ENCODE data around the gene NTHL1. TPM values are rescaled to one million over a fixed set of nuclear protein-coding genes. Genes with fewer than 3 reads are reported as not detected.

The NTHL1 gene
- total and polyA plus RNA-seq, 2 experiments from 2014 or later: 84.6 to 87.9 TPM

GRCh38 chr16:2008009-2008526 lies 39.6 kb downstream of the NTHL1 start:
- Histone ChIP-seq H4K20me1 (replicated peaks; ENCODE audit: insufficient read depth) (peaks cover 36% of the 10 kb centered on the region), H3K4me3 (peak overlapping the region; percentile 91), H3K79me2 (replicated peaks; ENCODE audit: insufficient read depth) (peaks cover 42% of the 10 kb centered on the region), H3F3A (replicated peaks; ENCODE audit: low read depth) (peaks cover 28% of the 10 kb centered on the region; the same call in 1 of the 2 replicates), H2AFZ (no peak overlapping the region), H3K27me3 (ENCODE audit: insufficient read depth) (no peaks in the 10 kb centered on the region), H3K36me3 (ENCODE audit: insufficient read depth) (no peaks in the 10 kb centered on the region), H3K9me2 (ENCODE audit: insufficient read depth) (no peaks in the 10 kb centered on the region), H3K27ac (ENCODE audit: low read depth) (no peak overlapping the region), H3K4me1 (ENCODE audit: insufficient read depth) (peaks cover 22% of the 10 kb centered on the region), H3K4me2 (peak overlapping the region; percentile 97)
- H3K4me1 Mint-ChIP-seq: peaks cover 37% of the 10 kb centered on the region
- ATAC-seq (no peak), DNase-seq (ENCODE audit: low spot score) (no peak)
- TF ChIP-seq STAT1 (IDR thresholded peaks at IDR 0.05; ENCODE audit: unreplicated experiment) (no peak), CREB1 (CRISPR knock-in tag; IDR thresholded peaks at IDR 0.05; ENCODE audit: low read depth) (no peak), CTCF (conservative IDR thresholded peaks at IDR 0.05; ENCODE audit: low read depth in 2 of 2) (no peak), ETS1 (IDR thresholded peaks at IDR 0.05) (no peak), ZNF114 (CRISPR knock-in tag; IDR thresholded peaks at IDR 0.05) (no peak), EZH2phosphoT487 (IDR thresholded peaks at IDR 0.05; ENCODE audit: unreplicated experiment) (no peak), ZNF462 (CRISPR knock-in tag; IDR thresholded peaks at IDR 0.05) (no peak), NANOG (IDR thresholded peaks at IDR 0.05; ENCODE audit: borderline replicate concordance) (no peak), JUNB (IDR thresholded peaks at IDR 0.05; ENCODE audit: unreplicated experiment) (no peak), POLR2AphosphoS5 (IDR thresholded peaks at IDR 0.05; ENCODE audit: low read depth) (no peak), ZNF331 (CRISPR knock-in tag; IDR thresholded peaks at IDR 0.05; ENCODE audit: low read depth) (no peak)
- no peak overlapping the region; the same call in 1 of the 2 replicates for H3K27ac Mint-ChIP-seq
- H3K27me3 Mint-ChIP-seq (ENCODE audit: insufficient read depth, low read depth, poor library complexity): peaks cover 15% of the 10 kb centered on the region
- H3K9me3 Mint-ChIP-seq: no peaks in the 10 kb centered on the region
- H3K36me3 Mint-ChIP-seq (ENCODE audit: low read depth): peaks cover 11% of the 10 kb centered on the region
- peak overlapping the region; percentile 74 for H3K4me3 Mint-ChIP-seq

Data from GM23338 (cell line).